Colonic mucosa (tissue), 4 donors: ENCODE data around the gene PES1. TPM values are rescaled to one million over a fixed set of nuclear protein-coding genes. Genes with fewer than 3 reads are reported as not detected.
"Not testable (repeated sequence)": the region's sequence is repeated elsewhere in the genome, so short reads cannot be mapped to it uniquely, and the experiment has no call there.

Experiments
- DNase-seq: peaks from one replicate; pipeline ENCODE4 v3.0.0-alpha.2; 2020
- H3K27ac ChIP-seq: fragments of 200-600 bp; one replicate; pipeline ENCODE4 v1.8.0; 2021
- H3K27me3 ChIP-seq: fragments of 200-600 bp; one replicate; pipeline ENCODE4 v1.8.0; 2021
- H3K36me3 ChIP-seq: fragments of 200-600 bp; one replicate; pipeline ENCODE4 v1.8.0; 2021
- H3K4me1 ChIP-seq: fragments of 200-600 bp; one replicate; pipeline ENCODE4 v1.8.0; 2021; ENCODE audit warnings: mild to moderate bottlenecking
- H3K4me3 ChIP-seq: fragments of 200-600 bp; one replicate; pipeline ENCODE4 v1.8.0; 2021
- H3K9ac ChIP-seq, 2 donors: one replicate each; pipeline ENCODE4 v1.7.0; 2013; ENCODE audit warnings: control low read depth in 2 of 2, low read depth in 2 of 2, low read length in 2 of 2
- H3K9me3 ChIP-seq: fragments of 200-600 bp; one replicate; pipeline ENCODE4 v1.8.0; 2021
- intact Hi-C: fragments of 100-400 bp; cut with DNase I; formaldehyde crosslinking; loops from one replicate; pipeline ENCODE4 v1.14.1; 2022
- total RNA-seq, 2 donors: library from RNA; stranded (reverse); fragmentation: NEBNext Ultra II Directional in 1 of 2; extraction: Animal tissue kit (Norgen Biotek cat#: 25700) in 1 of 2; gene quantifications; one replicate each; pipeline ENCODE4 v1.2.1, GENCODE V29; 2021
- TF ChIP-seq, protein P1 (sequence below): fragments of 200-600 bp; IDR thresholded peaks from one replicate; pipeline ENCODE4 v1.8.0; 2022; ENCODE audit warnings: antibody characterized with exemption, mild to moderate bottlenecking
- donor health status: healthy.
- donor health status: DM: no; HTN: no; CAD: no.
- donor health status: DM: no; HTN: no; CAD: no.

Gene PES1
- total RNA-seq, 2 donors from 2014 or later: 44.2 to 98.3 TPM

GRCh38 chr22:30635273-30636225 is 43.8 kb upstream of the PES1 start, which contains the start of gene SLC35E4:
SLC35E4 (plus strand) TSS chr22:30635781; CDS start chr22:30636451, 670 bp downstream.
- Histone ChIP-seq H3K4me3 (peak within 1 kb of the TSS; percentile 72), H3K4me1 (peaks cover 15% of the 10 kb centered on the region), H3K27me3 (no peaks in the 10 kb centered on the region), H3K27ac (peak within 1 kb of the TSS; percentile 84), H3K9ac (peak within 1 kb of the TSS; percentile 76 to 84), H3K9me3 (no peaks in the 10 kb centered on the region), H3K36me3 (no peaks in the 10 kb centered on the region)
- DNase-seq: peak; percentile 99
- TF ChIP-seq, protein P1, sequence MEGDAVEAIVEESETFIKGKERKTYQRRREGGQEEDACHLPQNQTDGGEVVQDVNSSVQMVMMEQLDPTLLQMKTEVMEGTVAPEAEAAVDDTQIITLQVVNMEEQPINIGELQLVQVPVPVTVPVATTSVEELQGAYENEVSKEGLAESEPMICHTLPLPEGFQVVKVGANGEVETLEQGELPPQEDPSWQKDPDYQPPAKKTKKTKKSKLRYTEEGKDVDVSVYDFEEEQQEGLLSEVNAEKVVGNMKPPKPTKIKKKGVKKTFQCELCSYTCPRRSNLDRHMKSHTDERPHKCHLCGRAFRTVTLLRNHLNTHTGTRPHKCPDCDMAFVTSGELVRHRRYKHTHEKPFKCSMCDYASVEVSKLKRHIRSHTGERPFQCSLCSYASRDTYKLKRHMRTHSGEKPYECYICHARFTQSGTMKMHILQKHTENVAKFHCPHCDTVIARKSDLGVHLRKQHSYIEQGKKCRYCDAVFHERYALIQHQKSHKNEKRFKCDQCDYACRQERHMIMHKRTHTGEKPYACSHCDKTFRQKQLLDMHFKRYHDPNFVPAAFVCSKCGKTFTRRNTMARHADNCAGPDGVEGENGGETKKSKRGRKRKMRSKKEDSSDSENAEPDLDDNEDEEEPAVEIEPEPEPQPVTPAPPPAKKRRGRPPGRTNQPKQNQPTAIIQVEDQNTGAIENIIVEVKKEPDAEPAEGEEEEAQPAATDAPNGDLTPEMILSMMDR: no peak
- intact Hi-C loops: loop anchor here (2.0 to 10.0 kb wide), 2 partner anchors 119 to 289 kb away; no protein-coding TSS in a partner anchor

DNA sequence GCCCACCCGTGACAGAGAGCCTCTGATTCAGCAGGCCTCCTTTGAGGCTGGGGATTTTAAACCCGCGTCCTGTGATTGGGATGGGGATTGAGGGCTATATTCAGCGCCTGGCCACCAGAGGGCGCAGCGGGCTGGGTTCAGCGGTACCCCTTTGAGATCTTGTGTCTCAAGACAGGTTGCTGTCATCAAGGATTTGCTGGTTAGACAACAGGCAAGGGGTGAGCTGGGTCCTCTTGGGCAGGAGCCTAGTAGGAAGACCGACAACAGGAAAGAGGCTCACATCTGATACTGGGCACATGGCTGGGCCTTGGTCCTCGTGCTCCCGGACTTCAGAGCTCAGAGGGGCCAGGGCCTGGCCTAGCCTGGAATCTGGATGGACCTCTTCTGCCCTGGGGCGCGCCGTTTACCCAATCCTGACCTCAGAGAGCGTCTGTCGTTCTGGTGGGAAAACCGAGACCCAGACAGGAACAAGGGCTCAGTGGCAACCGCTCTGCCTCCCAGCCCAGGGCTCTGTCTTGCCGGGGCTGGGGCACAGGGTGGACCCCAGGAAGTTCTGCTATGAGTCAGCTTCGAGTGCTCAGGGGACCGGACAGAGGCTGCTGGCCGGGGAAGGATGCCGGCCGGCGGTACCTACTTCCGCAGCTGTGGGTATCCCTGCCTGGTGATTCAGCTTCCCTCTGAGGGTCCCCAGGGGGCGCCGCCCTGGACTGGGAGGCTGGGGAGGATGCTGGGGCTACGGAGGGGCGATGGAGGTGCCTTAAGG is 42.9 kb upstream of the PES1 start:
- Histone ChIP-seq H3K27me3 (no peaks in the 10 kb centered on the region), H3K4me1 (peaks cover 15% of the 10 kb centered on the region), H3K36me3 (no peaks in the 10 kb centered on the region), H3K9ac (peak overlapping the region; percentile 54 to 64), H3K4me3 (peak overlapping the region; percentile 72), H3K9me3 (no peaks in the 10 kb centered on the region), H3K27ac (peak overlapping the region; percentile 84)
- TF ChIP-seq, protein P1: peak; percentile 90
- intact Hi-C loops: loop anchor here (2.0 to 10.0 kb wide), 2 partner anchors 120 to 290 kb away; no protein-coding TSS in a partner anchor
- DNase-seq: peak; percentile 93

- DNase-seq, H3K4me1 ChIP-seq, H3K9me3 ChIP-seq, H3K4me3 ChIP-seq, H3K9ac ChIP-seq, H3K36me3 ChIP-seq, H3K27me3 ChIP-seq, H3K27ac ChIP-seq: not testable (repeated sequence)
- intact Hi-C loops: loop anchor here (10.0 kb wide), 1 partner anchor 293 kb away; no protein-coding TSS in a partner anchor
Measured at GRCh38 chr22:30631469-30631868, 39.8 kb upstream of the PES1 start.

GRCh38 chr22:30628491-30628890 is 36.8 kb upstream of the PES1 start:
- Histone ChIP-seq H3K9me3 (no peaks in the 10 kb centered on the region), H3K36me3 (no peaks in the 10 kb centered on the region), H3K9ac (no peak overlapping the region), H3K27me3 (no peaks in the 10 kb centered on the region), H3K27ac (no peak overlapping the region), H3K4me3 (no peak overlapping the region), H3K4me1 (no peaks in the 10 kb centered on the region)
- no peak for DNase-seq
- intact Hi-C loops: loop anchor here (10.0 kb wide), 1 partner anchor 276 kb away; no protein-coding TSS in a partner anchor
- TF ChIP-seq, protein P1: no peak

- Histone ChIP-seq H3K4me1 (no peaks in the 10 kb centered on the region), H3K4me3 (no peak overlapping the region), H3K27ac (no peak overlapping the region), H3K9ac (no peak overlapping the region), H3K9me3 (no peaks in the 10 kb centered on the region), H3K27me3 (no peaks in the 10 kb centered on the region), H3K36me3 (no peaks in the 10 kb centered on the region)
- TF ChIP-seq, protein P1: no peak
- DNase-seq: no peak
- intact Hi-C loops: loop anchor here (10.0 kb wide), 1 partner anchor 277 kb away; no protein-coding TSS in a partner anchor
Measured at GRCh38 chr22:30627471-30627870, 35.8 kb upstream of the PES1 start.
